Natural killer cell (primary cell): ENCODE data around the gene MEF2D. TPM values are rescaled to one million over a fixed set of nuclear protein-coding genes. Genes with fewer than 3 reads are reported as not detected.

Experiments used
- ATAC-seq, 3 donors: fragments of 150-1000 bp in 2 of 3; fragments of 200-7000 bp in 1 of 3; cut with Tn5 transposase; 1 replicate in 1 of 3; 2 replicates in 2 of 3; pipeline ENCODE4 v1.10.0; 2021; ENCODE audit warnings: mild to moderate bottlenecking in 2 of 3, moderate library complexity in 2 of 3
- DNase-seq, 2 donors: peaks; one replicate each; pipeline versions ENCODE4 v3.0.0 to v3.0.0-alpha.2; 2013 to 2021; ENCODE audit warnings: mixed read lengths in 1 of 2
- H3K27ac ChIP-seq: one replicate; pipeline ENCODE4 v1.5.1; 2013; ENCODE audit warnings: mild to moderate bottlenecking, low read length
- H3K27me3 ChIP-seq: one replicate; pipeline ENCODE4 v1.6.1; 2013; ENCODE audit warnings: low read length; ENCODE audit not compliant: control insufficient read depth, insufficient read depth
- H3K36me3 ChIP-seq: one replicate; pipeline ENCODE4 v1.6.1; 2013; ENCODE audit warnings: low read length; ENCODE audit not compliant: control insufficient read depth, insufficient read depth
- H3K4me1 ChIP-seq: one replicate; pipeline ENCODE4 v1.6.1; 2013; ENCODE audit warnings: low read length; ENCODE audit not compliant: control insufficient read depth, insufficient read depth
- H3K4me3 ChIP-seq: one replicate; pipeline ENCODE4 v1.5.1; 2013; ENCODE audit warnings: low read length
- H3K9me3 ChIP-seq: one replicate; pipeline ENCODE4 v1.6.1; 2013; ENCODE audit warnings: low read length; ENCODE audit not compliant: control insufficient read depth, insufficient read depth
- H3K27ac Mint-ChIP-seq, 2 donors: one replicate each; pipeline ENCODE4 v1.8.0; 2022; ENCODE audit warnings: mild to moderate bottlenecking in 2 of 2, mixed read lengths in 2 of 2, moderate library complexity in 1 of 2
- H3K27me3 Mint-ChIP-seq, 2 donors: one replicate each; pipeline ENCODE4 v1.8.0; 2022; ENCODE audit warnings: low read depth in 2 of 2, mixed read lengths in 2 of 2
- H3K36me3 Mint-ChIP-seq: one replicate; pipeline ENCODE4 v1.8.0; 2022; ENCODE audit warnings: mixed read lengths
- H3K4me1 Mint-ChIP-seq, 2 donors: one replicate each; pipeline ENCODE4 v1.8.0; 2022; ENCODE audit warnings: mixed read lengths in 2 of 2
- H3K4me3 Mint-ChIP-seq: one replicate; pipeline ENCODE4 v1.8.0; 2022; ENCODE audit warnings: mild to moderate bottlenecking, moderate library complexity, mixed read lengths
- H3K9me3 Mint-ChIP-seq, 2 donors: one replicate each; pipeline ENCODE4 v1.8.0; 2022; ENCODE audit warnings: mixed read lengths in 2 of 2
- WGBS: methylation state at CpG from one replicate; pipeline ENCODE4 v1.1.7; 2013; ENCODE audit warnings: missing lambda C conversion rate; ENCODE audit not compliant: insufficient coverage; 5-methylcytosine and 5-hydroxymethylcytosine counted together
- intact Hi-C: fragments of 100-400 bp; cut with micrococcal nuclease; formaldehyde crosslinking; loops from one replicate; pipeline ENCODE4 v1.14.2; 2022
- total RNA-seq, 4 donors: library from RNA; stranded (reverse); fragments of 120-200 nt in 1 of 4; gene quantifications; one replicate each; pipeline versions ENCODE4 v1.2.3 to v1.2.4, GENCODE V29; 2013 to 2022
- TF ChIP-seq, protein P1 (sequence below): fragments of 200-600 bp; IDR thresholded peaks from one replicate; pipeline ENCODE4 v1.8.0; 2022; ENCODE audit warnings: antibody characterized with exemption

MEF2D gene
- total RNA-seq, 3 donors from 2014 or later (not counting 1 experiment from before 2014, with no cell fraction given), result 232 to 298 (median 284) TPM

DNA sequence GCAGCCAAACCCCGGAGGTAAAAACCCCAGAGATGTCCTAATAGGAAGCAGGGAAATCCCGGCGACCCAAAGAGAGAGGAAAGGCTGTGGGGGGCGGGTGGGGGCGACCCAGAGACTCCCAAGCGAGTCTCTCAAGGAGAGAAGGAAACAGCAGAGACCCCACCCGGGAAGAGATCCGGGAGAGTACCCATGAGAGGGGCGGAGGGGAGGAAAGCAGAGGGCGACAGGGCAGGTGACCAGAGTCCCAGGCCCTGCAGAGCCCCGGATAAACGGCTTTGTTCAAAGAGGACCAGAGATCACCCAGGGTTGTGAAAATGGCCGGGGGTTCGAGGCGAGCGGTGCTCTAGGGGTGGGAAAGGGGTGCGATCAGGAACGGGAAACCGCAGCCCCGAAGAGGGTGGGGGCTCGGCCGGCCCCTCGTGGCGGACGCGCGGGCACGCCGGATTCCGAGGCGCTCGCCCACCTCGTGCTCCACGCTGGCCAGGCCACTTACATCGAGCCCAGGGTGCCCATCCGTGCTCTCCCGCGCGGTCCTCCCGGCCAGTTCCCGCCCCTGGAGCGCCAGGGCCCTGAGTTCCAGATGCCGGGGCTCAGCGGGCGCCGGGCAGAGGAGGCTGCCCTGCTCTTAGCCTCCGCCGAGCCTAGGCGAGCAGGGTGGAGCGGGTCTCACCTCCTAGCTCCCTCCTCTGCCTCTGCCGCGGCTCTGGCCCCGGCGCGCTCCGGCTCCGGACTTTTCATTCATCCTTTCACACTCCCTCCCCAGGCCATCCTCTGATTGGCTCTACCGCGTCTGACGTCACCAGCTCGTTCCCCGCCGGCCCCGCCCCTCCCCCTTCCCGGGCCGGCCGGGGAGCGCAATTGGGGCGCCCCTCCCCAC lies 79.3 kb downstream of the MEF2D start:
- Histone ChIP-seq H3K36me3 (no peaks in the 10 kb centered on the region), H3K27ac (no peak overlapping the region), H3K4me1 (peaks cover 31% of the 10 kb centered on the region), H3K27me3 (peaks cover 43% of the 10 kb centered on the region), H3K9me3 (no peaks in the 10 kb centered on the region), H3K4me3 (peak overlapping the region; percentile 51)
- intact Hi-C loops, result no loop called here
- TF ChIP-seq, protein P1, sequence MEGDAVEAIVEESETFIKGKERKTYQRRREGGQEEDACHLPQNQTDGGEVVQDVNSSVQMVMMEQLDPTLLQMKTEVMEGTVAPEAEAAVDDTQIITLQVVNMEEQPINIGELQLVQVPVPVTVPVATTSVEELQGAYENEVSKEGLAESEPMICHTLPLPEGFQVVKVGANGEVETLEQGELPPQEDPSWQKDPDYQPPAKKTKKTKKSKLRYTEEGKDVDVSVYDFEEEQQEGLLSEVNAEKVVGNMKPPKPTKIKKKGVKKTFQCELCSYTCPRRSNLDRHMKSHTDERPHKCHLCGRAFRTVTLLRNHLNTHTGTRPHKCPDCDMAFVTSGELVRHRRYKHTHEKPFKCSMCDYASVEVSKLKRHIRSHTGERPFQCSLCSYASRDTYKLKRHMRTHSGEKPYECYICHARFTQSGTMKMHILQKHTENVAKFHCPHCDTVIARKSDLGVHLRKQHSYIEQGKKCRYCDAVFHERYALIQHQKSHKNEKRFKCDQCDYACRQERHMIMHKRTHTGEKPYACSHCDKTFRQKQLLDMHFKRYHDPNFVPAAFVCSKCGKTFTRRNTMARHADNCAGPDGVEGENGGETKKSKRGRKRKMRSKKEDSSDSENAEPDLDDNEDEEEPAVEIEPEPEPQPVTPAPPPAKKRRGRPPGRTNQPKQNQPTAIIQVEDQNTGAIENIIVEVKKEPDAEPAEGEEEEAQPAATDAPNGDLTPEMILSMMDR, result no peak
- peaks cover 23 to 29% of the 10 kb centered on the region in 2 donors for H3K4me1 Mint-ChIP-seq
- H3K4me3 Mint-ChIP-seq, result peak overlapping the region; percentile 99
- DNase-seq, result peak; percentile 63 to 83
- no peaks in the 10 kb centered on the region for H3K36me3 Mint-ChIP-seq
- no peaks in the 10 kb centered on the region for H3K9me3 Mint-ChIP-seq
- peak; percentile 73 to 80 (median 74) for ATAC-seq
- under 1% methylated on average over 69 of the region's 69 CpGs for WGBS
- H3K27me3 Mint-ChIP-seq, result peaks cover 65 to 75% of the 10 kb centered on the region in 2 donors
- H3K27ac Mint-ChIP-seq, result peak overlapping the region; percentile 86 to 91

DNA sequence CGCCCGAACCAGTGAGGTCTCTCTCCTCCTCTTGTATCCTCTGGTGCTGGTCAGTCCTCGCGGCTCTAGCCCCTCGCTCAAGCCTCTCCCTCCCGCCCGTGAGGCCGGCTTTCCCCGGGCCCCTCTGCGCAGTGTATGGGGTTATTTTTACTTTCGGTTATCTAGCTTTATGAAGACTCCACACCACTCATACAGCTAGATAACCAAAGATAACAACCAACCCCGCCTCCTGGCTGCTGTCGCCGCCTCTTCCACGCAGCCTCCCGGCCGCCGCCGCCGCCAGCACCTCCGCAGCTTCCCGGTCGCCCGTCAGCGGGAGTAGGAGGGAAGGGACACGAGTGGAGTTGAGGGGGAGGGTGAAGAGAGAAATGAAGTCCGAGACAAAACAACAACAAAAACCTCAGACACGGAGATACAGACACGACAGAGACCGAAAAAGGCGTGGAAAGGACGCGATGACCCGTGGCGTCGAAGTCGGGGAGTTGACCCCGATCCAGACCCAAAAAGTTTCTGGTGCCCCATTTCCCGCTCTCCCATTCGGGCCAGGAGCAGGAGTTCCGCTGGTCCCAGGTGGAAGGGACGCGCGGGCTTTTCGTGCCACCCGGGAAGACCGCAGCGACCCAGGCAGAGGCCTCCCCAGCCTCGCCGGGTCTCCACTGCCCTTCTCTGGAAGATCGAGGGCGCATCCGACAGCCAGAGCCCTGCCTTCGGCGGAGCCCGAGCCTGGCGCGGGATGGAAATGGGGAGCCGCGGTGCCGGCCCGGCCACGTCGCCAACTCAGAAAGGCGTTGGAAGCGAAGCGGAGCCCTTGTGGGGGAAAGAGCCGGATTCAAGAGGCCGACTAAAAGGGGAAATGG lies 80.1 kb downstream of the MEF2D start:
- Histone ChIP-seq H3K36me3 (no peaks in the 10 kb centered on the region), H3K27me3 (peaks cover 43% of the 10 kb centered on the region), H3K4me1 (peaks cover 31% of the 10 kb centered on the region), H3K9me3 (no peaks in the 10 kb centered on the region), H3K27ac (no peak overlapping the region), H3K4me3 (peak overlapping the region; percentile 51)
- H3K4me3 Mint-ChIP-seq, result peak overlapping the region; percentile 99
- DNase-seq (peak; percentile 39 to 75), ATAC-seq (peak; percentile 77 to 80 (median 78))
- peaks cover 66 to 74% of the 10 kb centered on the region in 2 donors for H3K27me3 Mint-ChIP-seq
- H3K9me3 Mint-ChIP-seq, result no peaks in the 10 kb centered on the region
- intact Hi-C loops, result no loop called here
- 5% methylated on average over 57 of the region's 69 CpGs for WGBS
- TF ChIP-seq, protein P1, result no peak
- H3K27ac Mint-ChIP-seq, result peak overlapping the region; percentile 86 to 91
- H3K36me3 Mint-ChIP-seq, result no peaks in the 10 kb centered on the region
- peaks cover 23 to 29% of the 10 kb centered on the region in 2 donors for H3K4me1 Mint-ChIP-seq

- Histone ChIP-seq H3K27me3 (peaks cover 43% of the 10 kb centered on the region), H3K9me3 (no peaks in the 10 kb centered on the region), H3K27ac (no peak overlapping the region), H3K4me1 (peaks cover 31% of the 10 kb centered on the region), H3K36me3 (no peaks in the 10 kb centered on the region), H3K4me3 (peak overlapping the region; percentile 51)
- intact Hi-C loops, result no loop called here
- Mint-ChIP-seq H3K9me3 (no peaks in the 10 kb centered on the region), H3K36me3 (no peaks in the 10 kb centered on the region), H3K4me3 (peak overlapping the region; percentile 99), H3K27me3 (peaks cover 64 to 74% of the 10 kb centered on the region in 2 donors), H3K27ac (peak overlapping the region; percentile 86 to 91), H3K4me1 (peaks cover 23 to 29% of the 10 kb centered on the region in 2 donors)
- TF ChIP-seq, protein P1, result peak; percentile 24
- peak; percentile 40 to 71 for DNase-seq
- ATAC-seq, result peak; percentile 34 to 46 (median 43)
- WGBS, result 24% methylated on average over 5 of the region's 5 CpGs
These were observed 80.7 kb downstream of the MEF2D start for GRCh38 chr1:156419854-156420204.
